ENCODE measurements around the gene TUT1. TPM values are rescaled to one million over a fixed set of nuclear protein-coding genes. Genes with fewer than 3 reads are reported as not detected.

TUT1 gene
- total RNA-seq, 2 experiments from 2014 or later, result 22.2 to 25.0 TPM

DNA sequence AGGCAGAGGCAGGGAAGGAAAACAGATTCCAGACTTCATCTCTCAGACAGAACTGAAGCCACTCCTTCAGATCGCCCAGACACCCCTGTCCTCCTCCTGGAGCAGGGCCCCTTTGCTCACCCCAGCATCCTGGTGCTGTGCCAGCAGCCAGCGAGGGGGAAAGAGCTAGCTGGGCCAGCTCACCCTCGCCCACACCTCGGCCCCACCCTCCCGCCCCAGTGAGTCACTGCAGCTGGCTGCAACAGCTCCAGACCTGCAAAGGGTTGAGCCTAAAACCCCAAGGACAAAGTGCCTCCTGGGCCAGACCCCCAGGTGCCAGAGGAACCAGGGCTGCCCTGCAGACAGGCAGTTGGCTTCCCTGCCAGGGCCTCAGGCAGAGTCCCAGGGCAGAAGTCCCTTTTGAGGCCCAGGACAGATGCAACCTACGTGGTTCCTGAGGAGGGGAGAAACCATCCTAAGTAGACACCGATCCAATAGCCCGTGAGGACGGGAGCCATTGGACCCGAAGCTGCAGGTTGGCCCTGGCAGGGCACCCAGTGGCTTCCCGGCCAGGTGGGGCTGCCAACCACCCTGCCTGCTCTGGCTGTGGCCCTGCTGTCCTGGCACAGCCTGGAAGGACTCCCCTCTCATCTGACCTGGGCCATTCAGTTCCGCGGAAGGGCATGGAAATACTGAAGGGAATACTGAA is 51.9 kb downstream of the TUT1 start:
- H3K4me1 Mint-ChIP-seq (ENCODE audit: low read depth), result peaks cover 65% of the 10 kb centered on the region
- ChIA-PET CTCF (interaction anchor here (1.2 to 11.6 kb wide), 7 partner anchors 9 to 144 kb away, joined by 3 to 266 read pairs (median 4); no protein-coding TSS in a partner anchor), POLR2A (no interaction called here)
- no peak for ATAC-seq
- no peaks in the 10 kb centered on the region for H3K9me3 Mint-ChIP-seq (ENCODE audit: insufficient read depth)
- peak overlapping the region; percentile 44 for H3K27ac Mint-ChIP-seq
- peak overlapping the region; percentile 15 for H3K4me3 Mint-ChIP-seq
- DNase-seq, result no peak
- peaks cover 17% of the 10 kb centered on the region for H3K36me3 Mint-ChIP-seq (ENCODE audit: low read depth)
- no peaks in the 10 kb centered on the region for H3K27me3 Mint-ChIP-seq (ENCODE audit: low read depth)

DNA sequence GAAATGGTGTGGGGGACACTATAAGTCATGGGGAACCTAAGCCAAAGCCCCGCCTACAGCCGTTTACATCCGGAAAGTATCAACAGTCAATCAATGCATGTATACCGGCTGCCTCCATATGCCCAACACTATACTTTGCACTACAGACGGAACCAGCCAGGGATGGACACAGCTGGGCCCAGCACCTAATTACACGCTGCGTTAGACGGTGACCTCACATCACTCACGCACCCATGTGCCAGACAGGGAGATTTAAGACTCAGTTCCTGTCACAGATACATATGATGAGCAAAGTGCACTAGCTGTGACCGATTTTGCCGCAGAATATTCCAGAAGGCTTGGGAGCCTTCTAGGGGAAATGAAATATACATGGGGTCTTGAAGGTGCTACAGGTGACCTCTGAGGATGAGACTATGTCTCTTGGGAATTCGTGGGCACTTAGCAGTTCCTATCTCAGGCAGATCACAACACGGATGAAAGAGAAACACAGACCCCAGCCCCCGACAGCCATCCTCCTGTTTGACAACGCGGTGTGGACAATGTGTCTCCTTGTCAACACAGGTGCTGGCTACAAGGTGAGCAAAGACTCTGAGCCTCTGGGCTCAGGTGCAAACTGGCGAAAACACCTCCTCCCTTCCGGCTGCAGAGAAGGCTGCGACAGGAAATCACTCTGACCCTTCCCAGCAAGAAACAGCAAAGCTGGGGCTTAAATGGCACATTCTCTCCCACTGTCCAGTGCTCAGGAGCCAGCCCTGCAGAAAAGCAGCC is 52.7 kb downstream of the TUT1 start:
- DNase-seq, result no peak
- Mint-ChIP-seq H3K27me3 (ENCODE audit: low read depth) (no peaks in the 10 kb centered on the region), H3K36me3 (ENCODE audit: low read depth) (peaks cover 21% of the 10 kb centered on the region), H3K9me3 (ENCODE audit: insufficient read depth) (no peaks in the 10 kb centered on the region), H3K27ac (peak overlapping the region; percentile 67), H3K4me3 (no peak overlapping the region), H3K4me1 (ENCODE audit: low read depth) (peaks cover 58% of the 10 kb centered on the region)
- no peak for ATAC-seq
- POLR2A ChIA-PET, result no interaction called here
- CTCF ChIA-PET, result interaction anchor here (1.2 to 11.6 kb wide), 7 partner anchors 10 to 144 kb away, joined by 3 to 266 read pairs (median 6); no protein-coding TSS in a partner anchor

DNA sequence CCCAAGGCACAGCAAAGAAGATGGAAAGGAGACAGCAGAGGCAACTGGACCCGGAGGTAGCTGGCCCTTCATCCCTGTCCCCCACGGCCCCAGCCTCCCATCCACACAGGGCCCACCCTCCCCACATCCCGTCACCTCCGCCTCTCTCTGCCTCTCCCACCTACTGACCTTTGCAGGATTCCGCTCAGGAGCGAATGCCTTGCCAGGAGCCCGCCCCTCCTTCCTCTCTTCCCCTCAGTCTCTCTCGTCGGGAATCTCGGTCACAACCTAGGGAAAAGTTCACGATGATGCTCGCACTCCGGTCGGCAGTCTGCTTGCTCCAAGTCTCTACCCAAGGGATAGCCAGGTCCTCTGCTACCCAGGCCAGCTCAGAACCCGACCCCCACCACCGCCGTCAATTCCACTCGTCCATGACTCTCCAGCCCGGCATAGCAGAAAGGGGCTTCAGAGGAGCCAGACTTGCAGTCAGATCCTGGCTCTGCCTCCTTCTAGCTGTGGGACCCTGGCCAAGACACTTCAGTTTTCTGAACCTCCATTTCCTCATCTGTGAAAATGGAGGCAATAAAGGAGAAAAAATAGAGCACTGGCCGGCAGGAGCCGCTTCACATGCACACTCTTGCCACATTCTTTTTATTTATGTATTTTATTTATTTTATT is 54.9 kb downstream of the TUT1 start:
- H3K36me3 Mint-ChIP-seq (ENCODE audit: low read depth), result peaks cover 37% of the 10 kb centered on the region

DNA sequence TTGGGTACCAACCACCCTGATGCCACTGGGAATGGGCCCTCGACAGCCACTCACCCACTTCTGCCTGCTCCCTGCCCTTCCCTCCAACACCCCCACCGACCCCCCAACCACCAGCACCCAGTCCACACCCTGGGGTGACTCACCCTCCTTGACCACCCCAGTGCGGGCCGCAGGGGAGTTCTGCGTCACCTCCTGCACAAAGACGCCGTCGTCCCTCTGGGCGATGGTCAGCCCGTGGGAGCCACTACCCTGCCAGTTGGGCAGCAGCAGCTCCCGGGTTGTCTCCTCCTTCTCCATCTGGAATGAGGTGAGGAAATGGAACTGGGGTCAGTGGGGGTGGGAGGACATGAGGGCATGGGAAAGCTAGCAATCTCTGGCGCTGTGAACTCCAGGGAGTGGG is 55.5 kb downstream of the TUT1 start:
- no peak overlapping the region for H3K27ac Mint-ChIP-seq
- no peaks in the 10 kb centered on the region for H3K27me3 Mint-ChIP-seq (ENCODE audit: low read depth)
- ChIA-PET POLR2A (interaction anchor here (0.6 kb wide), 1 partner anchor 1412 kb away, joined by 3 read pairs; no protein-coding TSS in a partner anchor), CTCF (interaction anchor here (0.9 kb wide), 1 partner anchor 141 kb away, joined by 5 read pairs; no protein-coding TSS in a partner anchor)
- ATAC-seq (no peak), DNase-seq (no peak)
- H3K4me3 Mint-ChIP-seq, result no peak overlapping the region
- peaks cover 42% of the 10 kb centered on the region for H3K36me3 Mint-ChIP-seq (ENCODE audit: low read depth)
- H3K9me3 Mint-ChIP-seq (ENCODE audit: insufficient read depth), result no peaks in the 10 kb centered on the region
- peaks cover 29% of the 10 kb centered on the region for H3K4me1 Mint-ChIP-seq (ENCODE audit: low read depth)

More for the DNA sequence above, 54.9 kb downstream of the TUT1 start:
- ATAC-seq (no peak), DNase-seq (no peak)
- no peaks in the 10 kb centered on the region for H3K9me3 Mint-ChIP-seq (ENCODE audit: insufficient read depth)
- no peak overlapping the region for H3K4me3 Mint-ChIP-seq
- H3K27ac Mint-ChIP-seq, result no peak overlapping the region
- POLR2A ChIA-PET, result no interaction called here
- CTCF ChIA-PET, result interaction anchor here (0.9 to 2.0 kb wide), 2 partner anchors 24 to 142 kb away, joined by 5 to 6 read pairs; no protein-coding TSS in a partner anchor
- peaks cover 35% of the 10 kb centered on the region for H3K4me1 Mint-ChIP-seq (ENCODE audit: low read depth)
- no peaks in the 10 kb centered on the region for H3K27me3 Mint-ChIP-seq (ENCODE audit: low read depth)

GRCh38 chr11:62534779-62535545 is 56.4 kb downstream of the TUT1 start:
- CTCF ChIA-PET, result no interaction called here
- POLR2A ChIA-PET, result no interaction called here
- ATAC-seq (no peak), DNase-seq (no peak)
- H3K4me1 Mint-ChIP-seq (ENCODE audit: low read depth), result peaks cover 22% of the 10 kb centered on the region
- peaks cover 50% of the 10 kb centered on the region for H3K36me3 Mint-ChIP-seq (ENCODE audit: low read depth)
- H3K27ac Mint-ChIP-seq, result no peak overlapping the region
- no peaks in the 10 kb centered on the region for H3K9me3 Mint-ChIP-seq (ENCODE audit: insufficient read depth)
- H3K27me3 Mint-ChIP-seq (ENCODE audit: low read depth), result no peaks in the 10 kb centered on the region
- H3K4me3 Mint-ChIP-seq, result no peak overlapping the region

DNA sequence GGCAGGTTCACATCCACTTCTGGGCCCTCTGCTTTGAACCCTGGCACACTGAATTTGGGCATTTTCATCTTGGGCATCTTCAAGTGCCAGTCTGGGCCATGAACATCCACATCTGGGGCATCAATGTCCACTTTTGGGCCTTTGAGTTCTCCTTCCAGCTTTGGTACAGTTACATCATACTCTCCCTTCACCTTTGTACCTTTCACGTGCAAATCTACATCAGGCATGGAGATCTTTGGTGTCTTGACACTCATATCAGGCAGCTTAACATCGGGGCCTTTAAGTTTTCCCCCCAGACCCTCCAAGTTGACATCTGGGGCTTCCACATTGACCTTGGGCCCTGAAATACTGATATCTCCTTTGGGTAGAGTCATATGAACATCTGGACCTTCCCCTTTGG is 59.2 kb downstream of the TUT1 start:
- DNase-seq, result no peak
- Mint-ChIP-seq H3K36me3 (ENCODE audit: low read depth) (peaks cover 75% of the 10 kb centered on the region), H3K4me3 (no peak overlapping the region), H3K27ac (no peak overlapping the region), H3K9me3 (ENCODE audit: insufficient read depth) (no peaks in the 10 kb centered on the region), H3K27me3 (ENCODE audit: low read depth) (no peaks in the 10 kb centered on the region), H3K4me1 (ENCODE audit: low read depth) (no peaks in the 10 kb centered on the region)
- ChIA-PET CTCF (no interaction called here), POLR2A (no interaction called here)
- ATAC-seq, result no peak

Small RNA genes lying within 50 kb of the gene (microRNA-seq; reads per million reads assigned to microRNA genes)
- gene MIR6747, result not detected

Other genes with a start within 250 kb of the TUT1 start
- gene SCGB1A1, start 172.5 kb downstream of the TUT1 start, total RNA-seq, result not detected
- gene AHNAK, start 44.7 kb downstream of the TUT1 start, total RNA-seq, result 100 to 1,000 TPM; 123 to 129 TPM
- 1,000 to 10,000 TPM; 1,058 to 1,098 TPM for gene EEF1G, start 17.6 kb downstream of the TUT1 start, total RNA-seq
- gene MTA2, start 10.3 kb upstream of the TUT1 start, total RNA-seq, result 100 to 1,000 TPM; 249 to 273 TPM
- gene EML3, start 21.3 kb upstream of the TUT1 start, total RNA-seq, result 100 to 1,000 TPM; 120 to 144 TPM
- gene ROM1, start 21.7 kb upstream of the TUT1 start, total RNA-seq, result 1 to 10 TPM; 1.3 to 2.0 TPM
- gene B3GAT3, start 30.5 kb upstream of the TUT1 start, total RNA-seq, result 10 to 100 TPM; 63.0 to 64.8 TPM
- gene GANAB, start 55.1 kb upstream of the TUT1 start, total RNA-seq, result 100 to 1,000 TPM; 297 to 310 TPM
- gene INTS5, start 61.8 kb upstream of the TUT1 start, total RNA-seq, result 10 to 100 TPM; 28.9 to 29.2 TPM
- 100 to 1,000 TPM; 131 to 133 TPM for gene C11orf98, start 73.7 kb upstream of the TUT1 start, total RNA-seq
- gene CSKMT, start 73.8 kb upstream of the TUT1 start, total RNA-seq, result 10 to 100 TPM; 21.9 to 22.8 TPM
- gene UQCC3, start 80.2 kb upstream of the TUT1 start, total RNA-seq, result 1 to 10 TPM; 7.5 TPM
- gene LBHD1, start 80.7 kb upstream of the TUT1 start, total RNA-seq, result 10 to 100 TPM; 22.3 to 25.0 TPM
- 100 to 1,000 TPM; 107 to 118 TPM for gene UBXN1, start 87.5 kb upstream of the TUT1 start, total RNA-seq
- gene LRRN4CL, start 98.0 kb upstream of the TUT1 start, total RNA-seq, result under 1 TPM; 0.21 to 0.34 TPM
- gene BSCL2, start 115.9 kb upstream of the TUT1 start, total RNA-seq, result 10 to 100 TPM; 30.3 to 39.9 TPM
- gene GNG3, start 116.2 kb upstream of the TUT1 start, total RNA-seq, result not detected
- 10 to 100 TPM; 65.4 to 67.0 TPM for gene HNRNPUL2, start 135.9 kb upstream of the TUT1 start, total RNA-seq
- 10 to 100 TPM; 44.3 to 46.1 TPM for gene TTC9C, start 137.0 kb upstream of the TUT1 start, total RNA-seq
- gene ZBTB3, start 162.6 kb upstream of the TUT1 start, total RNA-seq, result 10 to 100 TPM; 12.4 to 12.8 TPM
- gene POLR2G, start 170.1 kb upstream of the TUT1 start, total RNA-seq, result 10 to 100 TPM; 89.7 to 96.6 TPM
- 10 to 100 TPM; 21.8 to 23.7 TPM for gene TAF6L, start 179.9 kb upstream of the TUT1 start, total RNA-seq
- 10 to 100 TPM; 37.3 to 40.8 TPM for gene TMEM179B, start 195.9 kb upstream of the TUT1 start, total RNA-seq
- 10 to 100 TPM; 20.1 to 20.3 TPM for gene TMEM223, start 200.5 kb upstream of the TUT1 start, total RNA-seq
- gene NXF1, start 213.9 kb upstream of the TUT1 start, total RNA-seq, result 100 to 1,000 TPM; 110 to 111 TPM
- 10 to 100 TPM; 30.4 to 32.7 TPM for gene STX5, start 240.5 kb upstream of the TUT1 start, total RNA-seq
- gene TEX54, start 241.3 kb upstream of the TUT1 start, total RNA-seq, result not detected
- gene WDR74, start 248.1 kb upstream of the TUT1 start, total RNA-seq, result 10 to 100 TPM; 66.0 to 66.9 TPM

Measured in activated CD8-positive, alpha-beta T cell treated with anti-CD3 and anti-CD28 coated beads, Interleukin-2, amount 10 ng/mL, durations not matched to agents 7 days and 5 days (primary cell).